WERI-Rb-1 (cell line): ENCODE results near the gene ZNHIT2.

Experiments
- DNase-seq: peaks from one replicate; pipeline ENCODE4 v3.0.0-alpha.2; 2020
- H3K27ac ChIP-seq: fragments of 250-450 bp; sonication (Bioruptor Pico); 2 replicates; pipeline ENCODE4 v1.5.1; 2020; ENCODE audit warnings: mild to moderate bottlenecking, moderate library complexity
- H3K27me3 ChIP-seq: fragments of 250-450 bp; sonication (Bioruptor Pico); 2 replicates; pipeline ENCODE4 v1.5.1; 2021; ENCODE audit warnings: mild to moderate bottlenecking, low read depth, moderate library complexity; ENCODE audit not compliant: insufficient read depth, severe bottlenecking
- H3K36me3 ChIP-seq: fragments of 250-450 bp; sonication (Bioruptor Pico); 2 replicates; pipeline ENCODE4 v1.5.1; 2020; ENCODE audit warnings: mild to moderate bottlenecking, moderate library complexity
- H3K4me3 ChIP-seq: 2 replicates; pipeline ENCODE4 v1.5.1; 2011; ENCODE audit warnings: low read depth, mild to moderate bottlenecking, control low read depth, low read length
- H3K9me3 ChIP-seq: fragments of 250-450 bp; sonication (Bioruptor Pico); 2 replicates; pipeline ENCODE4 v1.5.1; 2021; ENCODE audit warnings: mild to moderate bottlenecking, moderate library complexity; ENCODE audit not compliant: severe bottlenecking
- TF ChIP-seq, protein P1 (sequence below): IDR thresholded peaks from 2 replicates; pipeline ENCODE4 v1.5.1; 2011; ENCODE audit warnings: low read depth, mild to moderate bottlenecking, control low read depth, inconsistent platforms, low read length

The ZNHIT2 gene

DNA sequence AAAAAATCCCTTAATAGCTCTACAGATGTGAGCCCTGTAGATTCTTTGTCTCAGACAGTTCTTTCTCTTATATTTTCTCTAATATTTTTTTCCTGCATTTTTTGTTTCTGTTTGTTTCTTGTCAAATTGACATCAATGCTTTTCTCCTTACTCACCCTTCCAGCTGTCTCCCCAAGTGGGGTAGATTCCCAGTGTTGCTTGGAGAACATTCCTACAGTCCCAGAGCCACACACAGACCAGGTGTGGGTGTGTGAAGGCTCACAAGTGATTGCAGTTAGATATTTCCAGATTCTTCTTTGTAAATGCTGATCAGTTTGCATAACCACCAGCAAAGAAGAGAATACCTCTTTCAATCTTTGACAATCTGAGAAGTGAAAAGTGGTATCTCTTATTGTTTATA is 14.0 kb downstream of the ZNHIT2 start:
- TF ChIP-seq, protein P1, sequence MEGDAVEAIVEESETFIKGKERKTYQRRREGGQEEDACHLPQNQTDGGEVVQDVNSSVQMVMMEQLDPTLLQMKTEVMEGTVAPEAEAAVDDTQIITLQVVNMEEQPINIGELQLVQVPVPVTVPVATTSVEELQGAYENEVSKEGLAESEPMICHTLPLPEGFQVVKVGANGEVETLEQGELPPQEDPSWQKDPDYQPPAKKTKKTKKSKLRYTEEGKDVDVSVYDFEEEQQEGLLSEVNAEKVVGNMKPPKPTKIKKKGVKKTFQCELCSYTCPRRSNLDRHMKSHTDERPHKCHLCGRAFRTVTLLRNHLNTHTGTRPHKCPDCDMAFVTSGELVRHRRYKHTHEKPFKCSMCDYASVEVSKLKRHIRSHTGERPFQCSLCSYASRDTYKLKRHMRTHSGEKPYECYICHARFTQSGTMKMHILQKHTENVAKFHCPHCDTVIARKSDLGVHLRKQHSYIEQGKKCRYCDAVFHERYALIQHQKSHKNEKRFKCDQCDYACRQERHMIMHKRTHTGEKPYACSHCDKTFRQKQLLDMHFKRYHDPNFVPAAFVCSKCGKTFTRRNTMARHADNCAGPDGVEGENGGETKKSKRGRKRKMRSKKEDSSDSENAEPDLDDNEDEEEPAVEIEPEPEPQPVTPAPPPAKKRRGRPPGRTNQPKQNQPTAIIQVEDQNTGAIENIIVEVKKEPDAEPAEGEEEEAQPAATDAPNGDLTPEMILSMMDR: no peak
- no peak overlapping the region for H3K4me3 ChIP-seq
- no peak for DNase-seq

DNA sequence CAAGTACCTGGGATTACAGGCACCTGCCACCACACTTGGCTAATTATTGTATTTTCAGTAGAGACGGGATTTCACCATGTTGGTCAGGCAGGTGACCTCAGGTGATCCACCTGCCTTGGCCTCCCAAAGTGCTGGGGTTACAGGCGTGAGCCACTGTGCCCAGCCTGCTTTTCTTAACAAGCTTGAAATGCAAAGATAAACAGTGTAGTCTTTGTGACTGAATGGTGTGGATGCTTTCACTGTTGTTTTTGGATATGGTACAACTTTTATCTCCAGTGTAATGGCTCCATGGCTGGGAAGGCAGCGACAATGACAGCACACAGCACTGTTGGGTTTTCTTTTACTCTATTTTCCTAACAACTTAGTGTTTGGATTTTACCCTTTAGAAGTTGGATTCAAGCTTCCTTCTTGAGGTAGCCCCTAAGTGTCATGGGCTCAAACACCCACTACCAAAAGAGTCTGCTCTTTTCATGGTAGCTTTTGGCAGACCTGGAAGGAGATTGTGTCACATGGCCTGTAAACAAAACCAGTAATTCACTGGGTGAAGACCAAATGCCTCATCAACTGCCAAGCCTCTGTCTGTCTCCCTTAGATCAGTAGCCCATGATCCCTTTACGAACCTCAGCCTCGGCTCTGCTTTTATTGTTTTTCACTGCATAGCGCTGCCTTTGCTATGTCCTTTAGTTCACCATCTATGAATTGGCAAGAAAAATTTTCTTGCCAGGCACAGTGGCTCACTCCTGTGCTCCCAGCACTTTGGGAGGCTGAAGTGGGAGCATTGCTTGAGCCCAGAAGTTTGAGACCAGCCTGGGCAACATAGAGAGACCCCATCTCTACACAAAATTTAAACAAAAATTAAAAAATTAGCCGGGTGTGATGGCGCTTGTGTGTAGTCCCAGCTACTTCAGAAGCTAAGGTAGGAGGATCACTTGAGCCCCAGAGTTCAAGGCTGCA is 15.1 kb downstream of the ZNHIT2 start:
- no peak overlapping the region for H3K27ac ChIP-seq
- TF ChIP-seq, protein P1: no peak
- H3K27me3 ChIP-seq: no peaks in the 10 kb centered on the region
- no peak overlapping the region for H3K4me3 ChIP-seq
- peaks cover 15% of the 10 kb centered on the region for H3K36me3 ChIP-seq
- no peak for DNase-seq
- H3K9me3 ChIP-seq: no peaks in the 10 kb centered on the region

More for the DNA sequence above, 14.0 kb downstream of the ZNHIT2 start:
- H3K9me3 ChIP-seq: no peaks in the 10 kb centered on the region
- no peak overlapping the region for H3K27ac ChIP-seq
- peaks cover 4% of the 10 kb centered on the region for H3K36me3 ChIP-seq
- H3K27me3 ChIP-seq: no peaks in the 10 kb centered on the region

DNA sequence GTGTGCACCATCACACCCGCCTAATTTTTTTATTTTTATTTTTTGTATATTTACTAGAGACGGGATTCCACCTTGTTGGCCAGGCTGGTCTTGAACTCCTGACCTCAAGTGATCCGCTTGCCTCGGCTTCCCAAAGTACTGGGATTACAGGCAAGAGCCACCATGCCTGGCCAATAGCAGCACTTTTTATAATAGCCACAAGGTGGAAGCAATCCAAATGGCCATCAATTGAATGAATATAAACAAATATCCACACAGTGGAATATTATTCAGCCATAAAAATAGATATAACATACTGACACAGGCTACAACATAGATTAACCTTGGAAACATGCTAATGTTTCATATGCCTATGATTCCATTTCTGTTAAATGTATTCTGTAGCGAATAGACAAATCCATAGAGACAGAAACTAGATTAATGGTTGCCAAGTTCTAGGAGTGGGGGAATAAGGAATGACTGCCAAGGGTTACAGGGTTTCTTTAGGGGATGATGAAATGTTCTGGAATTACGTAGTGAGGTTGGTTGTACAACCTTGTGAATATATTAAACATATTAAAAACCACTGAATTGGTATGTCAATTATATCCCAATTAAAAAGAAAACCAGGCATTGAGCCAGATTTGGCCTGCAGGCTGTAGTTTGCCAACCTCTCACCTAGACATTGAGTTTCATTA is 16.7 kb downstream of the ZNHIT2 start:
- no peak for DNase-seq
- TF ChIP-seq, protein P1: no peak
- Histone ChIP-seq H3K27ac (no peak overlapping the region), H3K9me3 (no peaks in the 10 kb centered on the region), H3K36me3 (peaks cover 17% of the 10 kb centered on the region), H3K27me3 (no peaks in the 10 kb centered on the region), H3K4me3 (no peak overlapping the region)

DNA sequence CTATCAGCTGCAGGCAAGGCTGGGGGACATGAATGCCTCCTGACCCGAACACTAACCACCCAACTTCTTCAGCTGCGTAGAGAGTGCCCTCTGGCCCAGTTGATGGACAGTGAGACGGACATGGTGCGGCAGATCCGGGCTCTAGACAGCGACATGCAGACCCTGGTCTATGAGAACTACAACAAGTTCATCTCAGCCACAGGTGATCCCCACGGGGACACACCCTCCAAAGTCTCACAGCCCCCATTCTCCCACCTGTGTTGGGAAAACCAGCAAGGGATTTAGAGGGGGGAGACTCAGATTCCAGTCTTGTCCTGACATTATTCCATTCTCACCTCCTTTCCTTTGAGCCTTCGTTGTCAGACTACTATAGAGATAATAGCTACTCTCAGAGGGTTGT is 20.6 kb downstream of the ZNHIT2 start:
- peak overlapping the region; percentile 92 for H3K27ac ChIP-seq

DNA sequence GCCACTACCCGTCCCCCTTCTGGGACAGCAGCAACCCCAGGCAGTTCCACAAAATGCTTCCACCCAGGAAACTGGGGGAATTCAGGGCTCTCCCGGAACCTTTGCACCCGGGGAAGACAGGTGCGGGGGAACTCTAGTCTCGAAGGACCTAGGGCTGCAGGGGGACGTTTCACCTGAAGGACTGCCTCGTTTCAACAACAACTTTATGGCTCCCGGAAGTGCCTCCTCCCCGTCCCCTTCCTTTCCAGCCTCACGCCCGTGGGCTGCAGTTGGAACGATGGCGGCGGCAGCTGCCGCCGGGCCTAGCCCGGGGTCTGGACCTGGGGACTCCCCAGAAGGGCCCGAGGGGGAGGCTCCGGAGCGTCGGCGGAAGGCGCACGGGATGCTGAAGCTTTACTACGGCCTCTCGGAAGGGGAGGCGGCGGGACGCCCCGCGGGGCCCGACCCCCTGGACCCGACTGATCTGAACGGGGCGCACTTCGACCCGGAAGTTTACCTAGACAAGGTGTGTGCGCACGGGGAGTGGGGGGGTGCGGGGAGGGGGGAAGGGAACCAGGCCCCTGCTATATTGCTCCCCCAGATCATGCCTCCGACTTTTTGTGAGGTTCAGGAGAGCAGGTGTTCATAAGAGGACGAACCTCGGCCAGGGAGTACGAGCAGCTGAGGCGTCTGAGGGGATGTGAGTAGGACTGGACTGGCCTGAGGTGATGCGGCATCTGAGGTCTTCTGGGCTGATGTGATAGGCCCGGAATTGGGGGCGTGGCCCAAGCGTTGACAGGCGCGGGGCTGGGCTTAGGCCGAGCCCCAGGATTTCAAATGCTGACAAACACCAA is 21.3 kb downstream of the ZNHIT2 start, which contains the start of gene VPS51:
Gene VPS51, plus strand, starts transcription at position 241 of the 833 bp plus-strand sequence. Its CDS starts 37 bp downstream, at position 278.
- no peaks in the 10 kb centered on the region for H3K27me3 ChIP-seq
- peaks cover 15% of the 10 kb centered on the region for H3K36me3 ChIP-seq
- H3K9me3 ChIP-seq: no peaks in the 10 kb centered on the region
- TF ChIP-seq, protein P1: no peak
- peak within 1 kb of the TSS; percentile 70 for H3K4me3 ChIP-seq
- peak within 1 kb of the TSS; percentile 92 for H3K27ac ChIP-seq
- DNase-seq: peak; percentile 90

More for the DNA sequence above, 20.6 kb downstream of the ZNHIT2 start:
- H3K4me3 ChIP-seq: peak overlapping the region; percentile 70
- H3K9me3 ChIP-seq: no peaks in the 10 kb centered on the region
- H3K27me3 ChIP-seq: no peaks in the 10 kb centered on the region
- no peak for DNase-seq
- H3K36me3 ChIP-seq: peaks cover 15% of the 10 kb centered on the region
- TF ChIP-seq, protein P1: no peak
